Panc1 (cell line): ENCODE measurements around the gene INAFM2.

ENCODE experiments used
- CTCF ChIP-seq: fragments of 450-650 bp; IDR thresholded peaks from 2 replicates; pipeline ENCODE4 v1.5.1; 2017; ENCODE audit warnings: mild to moderate bottlenecking
- POLR2AphosphoS5 ChIP-seq: IDR thresholded peaks from 2 replicates; pipeline ENCODE4 v1.6.1; 2012; ENCODE audit warnings: mild to moderate bottlenecking, low read depth, low read length, moderate library complexity
- REST ChIP-seq, 2 experiments: IDR thresholded peaks; 2 replicates each; pipeline ENCODE4 v1.6.1; 2011 to 2012; ENCODE audit warnings: low read depth in 2 of 2, control low read depth in 1 of 2, low read length in 1 of 2, mild to moderate bottlenecking in 1 of 2, moderate library complexity in 1 of 2; ENCODE audit not compliant: insufficient read depth in 1 of 2
- TCF7L2 ChIP-seq: IDR thresholded peaks from 2 replicates; pipeline ENCODE4 v1.6.1; 2011; ENCODE audit warnings: mild to moderate bottlenecking, low read depth, low read length, inconsistent platforms

DNA sequence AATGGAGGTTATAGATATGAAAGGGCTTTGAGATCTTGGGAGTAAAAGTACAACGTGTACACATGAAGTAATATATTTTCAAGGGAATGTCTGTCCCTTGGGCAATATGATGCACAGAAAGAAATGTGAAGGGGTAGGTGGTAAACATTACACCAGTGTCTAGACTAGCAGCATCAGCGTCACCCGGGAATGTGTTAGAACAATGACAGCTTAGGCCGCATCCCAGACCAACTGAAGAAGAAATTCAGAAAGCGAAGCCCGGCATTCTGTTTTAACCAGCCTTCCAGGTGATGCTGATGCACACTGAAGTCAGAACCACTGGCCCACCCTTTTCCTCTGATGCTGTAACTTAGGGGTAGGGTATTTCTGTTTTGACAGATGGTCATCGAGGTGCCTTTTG is 6.3 kb downstream of the INAFM2 start:
- no peak for TF ChIP-seq CTCF
- TF ChIP-seq POLR2AphosphoS5: no peak
- no peak for TF ChIP-seq REST (IDR thresholded peaks at IDR 0.05; ENCODE audit: insufficient read depth in 1 of 2, low read depth in 2 of 2, low read length in 1 of 2)
- no peak for TF ChIP-seq TCF7L2
